SU-DHL-6 (cell line): ENCODE data around the gene HMG20A.

ENCODE experiments used
- CTCF ChIP-seq: fragments of 200-600 bp; sonication (generic); IDR thresholded peaks from one replicate; pipeline ENCODE4 v1.5.1; 2017; ENCODE audit warnings: antibody characterized with exemption, mild to moderate bottlenecking, low read length, moderate library complexity; ENCODE audit not compliant: insufficient read depth, poor library complexity, severe bottlenecking
- EZH2phosphoT487 ChIP-seq: fragments of 200-600 bp; sonication (generic), shearing (Covaris generic); conservative IDR thresholded peaks from 2 replicates; pipeline ENCODE4 v1.6.1; 2018; ENCODE audit warnings: mild to moderate bottlenecking, antibody characterized with exemption, low read length, moderate library complexity, mixed read lengths

- no peak for TF ChIP-seq CTCF
- no peak for TF ChIP-seq EZH2phosphoT487
Measured at GRCh38 chr15:77375133-77375532, 45.6 kb upstream of the HMG20A start.
